ENCODE measurements around the gene FLNB. TPM values are rescaled to one million over a fixed set of nuclear protein-coding genes. Genes with fewer than 3 reads are reported as not detected.

The FLNB gene
- total and polyA plus RNA-seq, 2 of the 8 experiments (the other 6 are each of a cell fraction or from before 2014, with no cell fraction given), result 72.3 to 118 TPM

- Histone ChIP-seq H2BK15ac (ENCODE audit: low read length) (no peak overlapping the region), H3K36me3 (ENCODE audit: control insufficient read depth in 2 of 4, insufficient read depth in 4 of 4, low read length in 3 of 4) (peaks cover 9 to 41% (median 20%) of the 10 kb centered on the region in 4 experiments; a peak in 7 of 8 replicates), H3K23me2 (ENCODE audit: low read depth, low read length) (no peaks in the 10 kb centered on the region), H3K56ac (replicated peaks; ENCODE audit: insufficient read length, low read depth, low read length) (no peak overlapping the region), H2BK20ac (ENCODE audit: low read length) (no peak overlapping the region), H2BK12ac (ENCODE audit: low read depth, low read length) (no peak overlapping the region), H2BK120ac (replicated peaks; ENCODE audit: low read depth, low read length) (no peak overlapping the region), H3K18ac (ENCODE audit: extremely low read depth, low read length) (no peak overlapping the region), H3K4me2 (ENCODE audit: insufficient read depth in 1 of 2, low read depth in 2 of 2, low read length in 2 of 2) (no peak overlapping the region), H2AK5ac (ENCODE audit: low read depth, low read length) (no peak overlapping the region), H2BK5ac (ENCODE audit: low read depth, low read length) (no peak overlapping the region; the same call in 1 of the 2 replicates), H3K4me1 (replicated peaks in 1 of 4; ENCODE audit: control insufficient read depth in 3 of 4, insufficient read depth in 4 of 4, low read length in 3 of 4) (no peaks in the 10 kb centered on the region), H3K79me2 (ENCODE audit: control insufficient read depth in 1 of 2, insufficient read depth in 2 of 2, low read length in 2 of 2) (no peaks in the 10 kb centered on the region), H2AFZ (ENCODE audit: low read length) (no peak overlapping the region), H3K4ac (replicated peaks; ENCODE audit: insufficient read length, low read depth, low read length) (no peak overlapping the region), H3K4me3 (ENCODE audit: extremely low read depth in 1 of 4, insufficient read depth in 2 of 4, low read depth in 3 of 4, low read length in 4 of 4) (no peak overlapping the region), H3K27ac (ENCODE audit: low read depth, low read length) (no peak overlapping the region), H3K9ac (replicated peaks in 1 of 4; ENCODE audit: extremely low read depth in 1 of 4, low read depth in 3 of 4, low read length in 3 of 4) (no peak overlapping the region), H4K20me1 (replicated peaks in 1 of 2; ENCODE audit: control insufficient read depth in 1 of 2, insufficient read depth in 2 of 2, low read length in 2 of 2) (no peaks in the 10 kb centered on the region), H4K91ac (replicated peaks; ENCODE audit: insufficient read length, low read length) (no peak overlapping the region), H3K79me1 (ENCODE audit: low read depth, low read length) (peaks cover 4% of the 10 kb centered on the region; the same call in 1 of the 2 replicates), H3K23ac (ENCODE audit: insufficient read length) (no peak overlapping the region), H3K27me3 (replicated peaks in 1 of 4; ENCODE audit: control insufficient read depth in 3 of 4, extremely low read depth in 1 of 4, insufficient read depth in 3 of 4, low read length in 3 of 4) (no peaks in the 10 kb centered on the region), H4K8ac (ENCODE audit: extremely low read depth, insufficient read depth, low read length) (no peak overlapping the region), H3K14ac (ENCODE audit: insufficient read length) (no peak overlapping the region), H4K5ac (ENCODE audit: insufficient read length, low read depth, low read length) (no peak overlapping the region), H3K9me3 (ENCODE audit: insufficient read depth in 2 of 2, low read depth in 1 of 2, low read length in 1 of 2) (no peaks in the 10 kb centered on the region)
- DNase-seq (ENCODE audit: low read depth in 1 of 2, low spot score in 2 of 2), result no peak
- WGBS, 2 experiments (ENCODE audit: extremely low coverage in 1 of 2, insufficient coverage in 1 of 2, insufficient read length in 1 of 2, insufficient replicate concordance in 2 of 2, low coverage in 1 of 2, low lambda C conversion rate in 2 of 2, missing lambda C conversion rate in 1 of 2), result 83% methylated on average over 8 of the region's 8 CpGs; no CpG with 5 or more reads in 1 of the 2 experiments
- no peak for FAIRE-seq
- ChIA-PET CTCF (ENCODE audit: partially characterized antibody) (interaction anchor here (0.9 to 2.2 kb wide), 5 partner anchors 42 to 132 kb away, joined by 3 to 6 read pairs (median 4); no protein-coding TSS in a partner anchor), POLR2A (ENCODE audit: partially characterized antibody) (interaction anchor here (1.5 kb wide), 1 partner anchor 9 kb away, joined by 4 read pairs; no protein-coding TSS in a partner anchor)
- TF ChIP-seq CEBPB (IDR thresholded peaks at IDR 0.05; ENCODE audit: low read depth, low read length), result no peak
- TF ChIP-seq RFX5 (IDR thresholded peaks at IDR 0.05; ENCODE audit: borderline replicate concordance, low read depth, low read length), result no peak
- no peak for TF ChIP-seq CTCF (IDR thresholded peaks at IDR 0.05; ENCODE audit: control extremely low read depth in 1 of 3, insufficient read depth in 1 of 3, low read depth in 1 of 3, low read length in 3 of 3)
- no peak for TF ChIP-seq POLR2A (IDR thresholded peaks at IDR 0.05; ENCODE audit: control extremely low read depth in 1 of 2, low read depth in 2 of 2, low read length in 2 of 2)
- no peak for TF ChIP-seq EGR1 (IDR thresholded peaks at IDR 0.05; ENCODE audit: borderline replicate concordance, low read depth, low read length)
- no peak for TF ChIP-seq SRF (IDR thresholded peaks at IDR 0.05; ENCODE audit: low read depth, low read length)
- TF ChIP-seq KDM1A (IDR thresholded peaks at IDR 0.05; ENCODE audit: borderline replicate concordance, low read length), result no peak
- no peak for TF ChIP-seq FOSL1 (IDR thresholded peaks at IDR 0.05; ENCODE audit: insufficient read depth, low read depth, low read length)
- TF ChIP-seq RNF2 (IDR thresholded peaks at IDR 0.05; ENCODE audit: borderline replicate concordance, low read depth, low read length, missing control alignments, poor library complexity, severe bottlenecking), result no peak
- TF ChIP-seq KDM4A (IDR thresholded peaks at IDR 0.05; ENCODE audit: low read depth, low read length, severe bottlenecking), result no peak
- no peak for TF ChIP-seq CREB1 (IDR thresholded peaks at IDR 0.05)
Measured at GRCh38 chr3:58094657-58095056, 86.4 kb downstream of the FLNB start.
